HG02642 (cell line): ENCODE measurements around the gene BROX.
"Not testable (repeated sequence)": the region's sequence is repeated elsewhere in the genome, so short reads cannot be mapped to it uniquely, and the experiment has no call there.

Experiments
- ATAC-seq: cut with Tn5 transposase; IDR thresholded peaks from one replicate; pipeline ENCODE4 v1.9.1; 2021; ENCODE audit warnings: mild to moderate bottlenecking; ENCODE audit not compliant: unreplicated experiment, poor library complexity

The BROX gene, protein sequence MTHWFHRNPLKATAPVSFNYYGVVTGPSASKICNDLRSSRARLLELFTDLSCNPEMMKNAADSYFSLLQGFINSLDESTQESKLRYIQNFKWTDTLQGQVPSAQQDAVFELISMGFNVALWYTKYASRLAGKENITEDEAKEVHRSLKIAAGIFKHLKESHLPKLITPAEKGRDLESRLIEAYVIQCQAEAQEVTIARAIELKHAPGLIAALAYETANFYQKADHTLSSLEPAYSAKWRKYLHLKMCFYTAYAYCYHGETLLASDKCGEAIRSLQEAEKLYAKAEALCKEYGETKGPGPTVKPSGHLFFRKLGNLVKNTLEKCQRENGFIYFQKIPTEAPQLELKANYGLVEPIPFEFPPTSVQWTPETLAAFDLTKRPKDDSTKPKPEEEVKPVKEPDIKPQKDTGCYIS

DNA sequence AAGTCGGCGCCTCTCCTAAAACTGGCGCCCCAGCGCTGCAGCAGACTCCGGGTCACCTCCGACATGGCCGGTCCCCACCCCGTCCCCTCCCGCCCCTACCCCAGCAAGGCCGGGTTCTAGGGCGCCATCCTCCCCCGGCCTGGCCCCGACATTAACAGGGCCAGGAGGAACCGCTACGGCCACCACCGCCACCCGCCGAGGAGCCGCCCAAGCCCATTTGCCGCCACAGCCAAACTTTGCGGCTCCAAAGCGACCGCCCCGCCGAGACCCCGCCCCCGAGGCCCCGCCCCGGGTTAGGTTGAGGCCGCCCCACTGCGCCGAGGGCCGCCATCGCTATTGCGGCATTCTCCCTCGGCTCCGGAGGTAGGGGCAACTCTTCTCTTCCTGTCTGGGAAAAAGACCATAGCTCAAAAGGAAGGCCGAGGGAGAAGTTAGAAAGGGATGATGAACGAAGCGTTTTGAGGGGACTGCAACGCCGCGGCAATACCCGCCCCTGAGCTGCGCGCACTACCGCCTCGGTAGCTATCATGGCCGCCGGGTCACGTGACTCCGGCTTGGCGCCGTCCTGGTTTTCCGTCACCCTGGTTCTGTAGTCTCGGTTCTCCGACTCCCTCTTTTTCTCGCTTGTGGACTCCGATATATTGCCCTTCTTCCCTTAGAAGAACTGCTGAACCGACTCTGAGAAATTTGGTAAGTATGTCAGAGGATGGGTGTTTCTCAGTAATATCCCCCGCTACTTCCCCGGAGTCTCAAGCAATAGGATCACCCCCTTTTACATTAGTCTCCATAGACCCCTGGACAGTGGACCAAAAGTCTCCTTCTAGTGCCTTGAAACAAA is at the start of gene BROX, which contains the start of gene AIDA:
Gene BROX (plus strand): TSS at position 312 of the 838 bp plus-strand sequence. CDS start 3,136 bp downstream, outside the sequence.
Gene AIDA (minus strand): TSS at position 239 of the 838 bp plus-strand sequence. CDS start 174 bp downstream, at position 65.
- ATAC-seq, result peak; percentile 85

DNA sequence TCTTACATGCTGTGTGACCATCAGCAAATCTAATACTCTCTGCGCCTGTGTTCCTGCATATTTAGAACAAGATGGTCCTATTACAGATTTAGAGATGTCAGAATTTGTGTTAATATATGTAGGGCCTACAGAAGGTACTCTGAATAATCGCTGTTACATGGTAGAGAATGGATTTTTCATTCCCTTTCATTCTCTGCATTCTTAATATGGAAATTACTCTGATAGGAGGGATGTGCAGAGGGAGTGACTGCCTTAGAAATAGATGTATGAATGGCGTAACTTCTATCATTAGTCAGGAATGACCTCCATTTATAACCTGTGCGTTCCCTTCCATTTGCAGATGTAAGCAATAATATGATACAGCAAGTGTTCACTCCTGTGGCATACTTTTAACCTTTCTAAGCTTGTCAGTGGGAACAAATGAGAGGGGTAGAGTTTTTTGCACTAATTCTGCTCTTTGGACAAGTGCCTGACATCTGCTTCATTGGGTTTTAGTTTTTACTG is 48.9 kb upstream of the BROX start:
- ATAC-seq, result no peak

DNA sequence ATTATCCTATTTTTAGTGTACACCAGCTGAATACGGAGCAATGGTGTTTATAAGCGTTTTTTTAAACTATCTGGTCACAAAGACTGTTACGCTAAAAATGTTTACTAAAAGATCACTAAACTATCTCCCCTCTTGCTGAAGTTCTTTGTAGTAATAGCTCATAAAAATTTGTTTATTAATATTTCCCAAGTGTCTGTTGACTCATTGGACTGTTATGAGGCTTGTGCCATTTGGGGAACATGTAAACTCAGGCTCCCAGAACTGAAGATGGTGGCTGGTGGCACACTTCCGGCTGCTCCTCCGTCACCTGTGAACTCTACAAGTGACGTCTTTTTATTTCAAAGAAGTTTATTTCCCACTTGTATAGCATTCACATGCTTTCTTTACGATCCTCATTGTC is 46.4 kb upstream of the BROX start:
- ATAC-seq, result no peak

DNA sequence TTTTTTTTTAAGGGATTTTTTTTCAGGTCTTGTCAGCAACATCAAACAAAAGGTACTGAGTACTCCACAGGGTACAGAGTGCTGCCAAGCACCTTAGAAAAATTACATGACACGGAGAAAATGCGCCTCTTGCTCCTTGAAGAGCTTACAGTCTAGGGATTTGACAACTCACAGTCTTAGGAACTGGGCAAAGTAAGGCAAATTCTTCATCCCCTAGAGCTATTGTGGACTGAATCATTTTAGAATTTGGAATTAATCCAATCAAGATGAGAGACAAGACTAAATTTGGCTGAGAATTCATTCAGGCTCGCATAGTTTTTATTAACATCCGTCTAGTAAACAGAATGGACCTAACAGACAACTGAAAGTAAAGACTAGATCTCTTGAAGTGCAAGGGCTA is 44.2 kb upstream of the BROX start:
- not testable (repeated sequence) for ATAC-seq

DNA sequence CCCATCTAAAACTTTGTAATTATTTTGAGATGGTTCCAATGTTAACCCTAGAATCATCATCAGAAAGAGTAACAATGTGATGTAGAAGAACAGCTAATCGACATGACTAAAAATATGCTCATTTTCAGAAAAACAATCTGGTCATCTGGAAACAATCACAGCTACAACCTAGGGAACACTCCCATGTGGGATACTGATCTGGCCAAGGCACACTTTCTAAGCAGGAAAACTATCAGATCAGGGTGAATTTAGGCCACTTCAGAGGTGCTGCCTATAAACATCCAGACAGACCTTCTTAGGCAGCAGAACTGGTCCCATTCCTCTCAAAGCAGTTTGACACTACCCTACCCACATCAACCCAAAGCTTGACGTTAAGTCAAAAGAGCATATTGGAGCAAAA is 43.3 kb upstream of the BROX start:
- not testable (repeated sequence) for ATAC-seq

DNA sequence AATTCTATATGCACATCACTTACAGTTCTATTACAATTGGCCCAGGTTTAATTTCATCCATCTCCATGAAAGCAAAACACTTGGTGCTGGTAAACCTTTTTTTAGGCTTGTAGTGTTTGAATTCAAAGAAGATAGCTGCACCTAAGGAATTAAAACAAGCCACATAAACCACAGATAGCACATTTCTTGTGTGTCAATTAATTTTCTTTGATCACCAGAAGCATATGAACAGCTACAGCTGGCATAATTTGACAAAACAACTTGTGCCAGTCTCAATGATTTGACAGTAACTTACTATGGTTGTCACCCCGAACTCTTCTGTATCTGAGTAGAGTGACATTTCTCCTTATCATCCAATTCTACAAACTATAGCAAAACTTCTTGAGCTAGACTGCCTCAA is 42.3 kb upstream of the BROX start:
- no peak for ATAC-seq

DNA sequence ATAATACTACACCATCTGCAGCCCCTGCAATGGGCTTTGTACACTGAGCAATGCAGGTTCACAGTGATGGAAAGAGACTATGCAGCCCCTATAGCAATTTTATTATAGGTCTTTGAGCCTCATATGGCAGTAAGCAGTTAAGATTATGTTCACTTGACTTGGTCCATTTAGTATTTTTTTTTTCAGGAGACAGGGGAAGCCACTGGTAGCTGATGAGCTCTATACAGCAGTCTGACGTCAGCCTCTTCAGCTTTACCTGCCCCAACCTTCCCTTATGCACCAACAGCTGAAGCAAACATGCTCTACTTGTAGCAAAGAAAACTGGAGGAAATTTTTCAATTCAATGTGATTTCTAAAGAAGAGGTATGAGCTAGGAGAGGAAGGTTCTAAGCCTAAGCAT is 32.3 kb upstream of the BROX start:
- no peak for ATAC-seq

DNA sequence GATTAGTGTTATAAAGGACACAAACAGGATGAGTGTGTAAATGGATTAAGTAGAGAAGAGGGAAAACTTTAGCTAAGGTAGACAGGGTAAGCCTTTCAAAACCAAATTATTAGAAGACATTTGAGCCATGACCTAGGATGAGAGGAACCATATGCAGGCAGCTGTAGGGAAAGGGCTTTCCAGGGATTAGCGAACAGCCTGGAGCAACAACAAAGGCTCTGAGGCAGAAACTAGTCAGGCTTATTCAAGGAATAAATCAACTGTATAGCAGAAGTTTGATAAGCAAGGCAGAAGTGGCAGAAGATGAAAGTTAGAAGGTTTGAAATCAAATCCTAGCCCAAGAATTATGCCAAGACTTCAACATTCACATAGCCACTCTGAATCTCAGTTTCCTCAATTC is 21.3 kb upstream of the BROX start:
- no peak for ATAC-seq

DNA sequence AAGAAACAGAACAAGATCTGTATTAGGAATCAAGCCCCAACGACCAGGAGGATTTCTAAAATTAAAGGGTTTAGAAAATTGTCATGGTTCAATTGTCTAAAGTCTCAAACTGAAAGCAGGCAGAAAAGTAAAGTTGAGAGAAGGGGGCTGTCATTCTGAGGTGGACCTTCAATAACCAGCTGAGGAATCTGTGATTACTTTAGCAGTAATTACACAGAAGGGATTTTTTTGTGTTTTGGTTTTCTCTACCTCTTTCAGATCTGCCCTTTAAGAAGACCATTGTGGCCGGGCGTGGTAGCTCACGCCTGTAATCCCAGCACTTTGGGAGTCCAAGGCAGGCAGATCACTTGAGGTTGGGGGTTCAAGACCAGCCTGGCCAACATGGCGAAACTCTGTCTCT is 17.4 kb upstream of the BROX start:
- ATAC-seq, result no peak

DNA sequence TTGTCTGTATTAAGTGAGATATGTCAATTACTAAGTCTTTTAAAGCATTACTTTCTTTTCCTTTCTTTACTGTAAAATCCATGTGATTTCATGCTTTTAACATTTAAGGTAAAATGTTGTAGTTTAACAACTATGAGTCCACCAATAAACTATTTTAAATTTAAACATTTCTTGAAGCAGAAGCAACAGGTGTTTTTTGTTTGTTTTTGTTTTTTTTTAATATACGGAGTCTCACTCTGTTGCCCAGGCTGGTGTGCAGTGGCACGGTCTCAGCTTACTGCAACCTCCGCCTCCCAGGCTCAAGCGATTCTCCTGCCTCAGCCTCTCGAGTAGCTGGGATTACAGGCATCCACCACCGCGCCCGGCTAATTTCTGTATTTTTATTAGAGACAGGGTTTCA is 15.6 kb upstream of the BROX start:
- no peak for ATAC-seq

DNA sequence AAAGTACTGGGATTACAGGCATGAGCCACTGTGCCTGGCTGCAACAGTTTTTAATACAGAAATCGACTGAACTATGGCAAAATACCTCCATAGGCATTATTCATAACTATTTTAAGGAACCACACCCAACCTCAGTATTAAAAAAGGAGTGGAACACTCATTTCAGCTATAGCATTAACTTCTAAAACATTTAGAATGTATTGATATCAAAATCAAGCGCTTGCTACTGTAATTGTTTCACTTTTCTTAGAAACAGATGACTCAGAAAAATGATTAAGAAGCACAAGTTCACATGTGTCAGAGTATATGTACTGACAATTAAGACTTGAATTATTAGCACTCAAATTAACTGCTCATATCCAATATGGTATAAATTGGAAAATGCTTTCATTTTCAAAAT is 15.2 kb upstream of the BROX start:
- ATAC-seq, result no peak

DNA sequence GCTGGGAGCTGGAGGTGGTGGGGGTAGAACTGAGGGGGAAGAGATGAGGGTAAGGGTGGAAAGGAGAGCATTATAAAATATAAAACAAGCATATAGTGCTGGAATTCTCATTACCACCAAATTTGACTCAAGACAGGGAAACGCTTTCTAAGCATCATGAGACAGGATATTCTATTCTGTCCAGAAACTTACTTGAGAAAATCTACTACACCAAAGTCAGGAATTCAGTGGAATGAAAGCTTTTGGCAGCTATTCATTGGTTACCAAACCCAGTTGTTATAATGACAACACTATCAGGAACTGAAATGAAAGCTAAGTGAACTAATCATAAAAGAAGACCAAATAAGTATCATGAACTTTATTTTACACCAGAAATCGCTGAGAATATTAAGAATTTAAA is 14.5 kb upstream of the BROX start:
- no peak for ATAC-seq

DNA sequence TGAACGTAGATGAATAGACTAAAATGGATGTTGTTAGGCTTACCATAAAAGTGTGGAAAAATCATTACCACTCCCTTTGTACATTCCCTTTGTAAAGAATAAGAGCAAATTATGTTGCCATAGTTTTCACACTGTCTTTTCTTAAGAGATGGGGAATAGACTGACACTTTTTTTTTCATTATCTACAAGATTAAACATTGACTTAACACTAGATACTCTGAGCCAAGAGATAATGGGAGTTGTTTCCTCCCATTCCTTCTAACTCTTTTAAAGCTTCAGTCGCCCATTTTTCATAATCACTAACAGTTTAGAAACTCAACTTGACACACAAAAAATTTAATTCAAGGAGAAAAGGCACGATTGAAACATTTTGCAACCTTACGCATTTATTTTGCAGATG is 10.2 kb upstream of the BROX start:
- no peak for ATAC-seq

DNA sequence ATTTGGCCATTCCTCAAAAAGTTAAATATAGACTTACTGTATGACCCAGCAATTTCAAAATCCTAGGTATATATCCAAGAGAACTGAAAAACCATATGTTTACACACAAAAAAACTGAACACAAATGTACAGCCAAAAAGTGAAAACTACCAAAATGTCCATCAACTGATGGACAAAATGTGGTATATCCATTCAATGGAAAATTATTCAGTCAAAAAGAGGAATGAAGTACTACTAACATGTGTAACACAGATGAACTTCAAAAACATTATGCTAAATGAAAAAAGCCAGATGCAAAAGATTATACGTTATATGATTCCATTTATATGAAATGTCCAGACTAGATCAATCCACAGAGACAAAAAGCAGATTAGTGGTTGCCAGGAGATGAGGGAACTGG is 8.1 kb upstream of the BROX start:
- ATAC-seq, result no peak

DNA sequence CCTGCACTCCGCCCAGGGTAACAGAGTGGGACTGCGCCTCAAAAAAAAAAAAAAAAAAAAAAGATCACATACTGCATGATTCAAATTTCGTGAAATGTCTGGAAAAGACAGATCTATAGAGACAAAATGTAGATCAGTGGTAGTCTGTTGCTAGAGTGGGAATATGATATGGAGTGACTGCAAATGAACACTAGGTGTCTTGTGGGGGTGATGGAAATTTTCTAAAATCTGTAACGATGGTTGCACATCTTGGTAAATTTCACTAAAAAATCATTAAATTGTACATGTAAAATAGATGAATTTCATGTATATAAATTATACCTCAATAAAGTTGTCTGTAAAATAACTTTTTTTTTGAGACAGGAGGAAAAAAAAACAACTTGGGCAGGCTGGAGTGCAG is 5.5 kb upstream of the BROX start:
- ATAC-seq, result no peak

DNA sequence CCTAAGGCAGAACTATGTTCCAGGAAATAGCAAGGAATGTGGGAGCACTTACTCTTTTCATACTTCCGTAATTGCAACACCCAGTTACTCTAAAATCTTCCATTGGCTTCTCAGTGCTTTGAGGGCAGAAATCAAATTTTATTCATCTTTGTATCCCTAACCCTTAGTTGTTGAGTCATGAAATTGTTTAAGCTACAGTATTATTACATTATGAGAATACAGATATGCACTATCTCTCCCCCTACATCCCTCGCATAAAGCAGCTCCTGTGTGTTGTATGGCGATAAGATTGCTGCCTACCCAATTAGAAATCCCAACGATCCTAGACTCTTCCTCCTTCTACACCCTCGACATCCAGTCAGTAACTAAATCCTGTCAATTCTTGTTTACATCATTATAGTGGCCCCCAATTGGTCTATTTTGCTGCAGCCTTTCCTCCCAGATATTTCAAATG is 2.6 kb upstream of the BROX start:
- ATAC-seq, result no peak

DNA sequence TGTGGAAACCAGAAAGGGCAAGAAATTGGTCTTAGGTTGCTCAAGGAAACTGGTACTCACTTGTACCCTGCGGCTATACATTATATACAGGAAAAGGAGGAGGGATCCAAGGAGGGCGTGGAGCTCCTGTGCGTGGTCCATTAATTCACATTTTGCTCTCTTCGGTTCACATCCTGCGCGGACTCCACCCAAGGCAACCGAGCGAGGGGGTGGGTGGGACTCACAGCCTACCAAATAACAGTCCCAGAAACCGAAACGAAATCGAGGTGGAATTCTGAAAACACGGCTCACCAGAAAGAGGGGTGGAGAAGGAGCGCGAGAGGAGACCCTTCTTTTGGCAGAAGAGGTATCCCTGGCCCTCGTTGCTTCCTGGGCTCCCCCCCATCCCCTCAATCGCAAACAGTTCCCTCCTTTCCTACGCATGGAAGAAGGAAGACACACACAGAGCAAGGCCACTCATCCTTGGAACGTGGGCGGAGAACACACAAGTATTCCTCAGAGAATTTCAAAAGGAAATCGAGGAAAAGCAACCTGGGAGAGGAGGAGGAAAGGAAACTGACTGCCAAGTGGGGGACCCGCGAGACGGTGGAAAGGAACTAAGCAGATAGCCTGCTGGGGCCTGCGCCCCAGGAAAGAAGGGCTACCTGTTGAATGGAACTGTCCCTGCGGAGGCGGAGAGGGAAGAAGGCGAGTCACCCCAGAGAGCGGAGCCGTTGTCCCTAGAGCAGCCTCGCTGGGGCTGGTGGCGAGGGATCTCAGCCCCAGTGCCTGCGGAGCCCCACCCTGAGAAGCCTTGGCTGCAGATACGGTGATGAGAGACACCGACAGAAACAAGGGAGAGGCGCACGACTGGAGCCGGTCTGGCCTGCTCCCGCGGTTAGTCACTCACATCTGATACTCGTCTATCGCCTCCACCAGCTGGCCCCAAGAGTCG is 778 bp upstream of the BROX start:
- peak; percentile 37 for ATAC-seq

DNA sequence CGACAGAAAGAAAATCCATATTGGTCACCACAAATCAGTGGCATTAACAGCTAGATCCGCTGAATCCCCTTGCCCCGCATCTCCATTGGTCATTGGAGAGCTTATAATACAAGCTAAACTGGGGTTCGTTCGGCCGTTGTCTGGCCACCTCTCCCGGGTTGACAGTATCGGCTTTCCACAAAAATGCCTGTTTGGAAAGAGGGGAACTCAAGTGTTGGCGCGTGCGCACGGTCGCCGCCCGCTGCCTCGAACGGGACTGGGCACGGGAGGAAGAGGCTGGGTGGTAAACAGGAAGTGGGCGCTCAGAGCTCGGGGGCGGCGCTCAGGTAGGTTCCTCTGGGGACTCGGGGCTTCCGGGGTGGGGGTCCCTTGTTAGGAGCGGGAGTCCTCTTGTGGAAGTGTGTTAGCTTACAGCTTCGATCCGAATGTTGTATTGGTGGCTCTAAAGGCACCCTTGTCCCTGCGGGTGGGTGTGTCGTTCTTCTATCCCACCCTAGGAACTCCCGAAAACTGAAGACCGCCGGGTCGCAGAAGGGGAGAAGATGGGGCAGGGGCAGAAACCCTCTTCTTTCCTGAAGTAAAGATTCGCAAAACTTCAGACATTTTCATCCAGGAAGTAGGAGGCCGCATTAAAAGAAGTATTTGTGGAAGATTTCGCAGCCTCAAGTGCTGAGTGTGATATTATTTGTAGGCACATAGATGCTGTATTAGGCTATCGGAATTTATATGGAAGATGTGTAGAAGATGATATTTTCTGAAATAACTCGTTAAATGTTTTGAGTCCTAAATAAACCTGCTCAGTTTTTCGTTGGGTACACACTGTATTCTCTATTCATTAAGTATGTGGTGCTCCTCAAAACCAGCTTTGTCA is 962 bp downstream of the BROX start:
- ATAC-seq, result peak; percentile 72

DNA sequence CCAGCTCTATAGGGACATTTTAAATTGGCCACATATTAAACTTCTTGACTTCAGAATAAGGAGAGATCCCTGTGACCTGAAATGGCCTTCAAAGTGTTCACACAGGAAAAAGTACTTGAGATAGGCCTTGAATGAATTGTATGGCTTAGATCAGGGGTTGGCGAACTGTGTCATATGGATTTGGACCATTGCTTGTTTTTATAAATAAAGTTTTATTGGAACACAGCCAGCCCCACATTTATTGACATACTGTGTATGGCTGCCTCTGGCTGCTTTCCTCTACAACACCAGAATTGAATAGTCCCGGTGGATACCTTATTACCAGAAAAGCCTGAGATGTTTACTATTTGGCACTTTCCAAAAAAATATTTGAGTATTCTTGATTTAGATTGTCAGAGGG is 4.0 kb downstream of the BROX start:
- ATAC-seq, result no peak
